Colon (tissue), 2 donors: Measurements from ENCODE around the gene IFT74.

Experiments
- FAIRE-seq: peaks from 2 replicates; lab custom pipeline; 2012; peaks lifted over from hg19 to GRCh38; lab: Jason Lieb, UNC
- donor health status: control.
- donor health status: control.

Gene IFT74

DNA sequence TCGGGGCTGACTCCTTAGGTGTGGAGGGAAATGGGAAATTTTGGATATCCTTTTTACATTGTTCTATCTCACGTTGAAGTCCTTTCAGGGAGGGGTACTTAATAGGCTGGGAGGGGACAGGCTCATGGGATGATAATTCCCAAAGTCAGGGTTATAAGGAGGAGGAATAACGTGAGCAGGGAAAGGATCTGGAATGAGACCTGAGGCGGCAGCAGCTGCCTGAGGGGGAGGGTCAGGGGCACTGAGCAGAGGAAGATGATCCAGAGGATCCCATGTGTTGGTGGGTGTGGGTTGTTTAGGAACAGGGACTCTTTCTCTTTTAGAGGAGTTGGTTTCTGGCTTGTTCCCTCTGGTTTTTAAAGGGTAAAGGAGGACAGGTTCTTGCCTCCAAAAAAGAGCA lies 18.7 kb downstream of the IFT74 start:
- FAIRE-seq, result no peak

DNA sequence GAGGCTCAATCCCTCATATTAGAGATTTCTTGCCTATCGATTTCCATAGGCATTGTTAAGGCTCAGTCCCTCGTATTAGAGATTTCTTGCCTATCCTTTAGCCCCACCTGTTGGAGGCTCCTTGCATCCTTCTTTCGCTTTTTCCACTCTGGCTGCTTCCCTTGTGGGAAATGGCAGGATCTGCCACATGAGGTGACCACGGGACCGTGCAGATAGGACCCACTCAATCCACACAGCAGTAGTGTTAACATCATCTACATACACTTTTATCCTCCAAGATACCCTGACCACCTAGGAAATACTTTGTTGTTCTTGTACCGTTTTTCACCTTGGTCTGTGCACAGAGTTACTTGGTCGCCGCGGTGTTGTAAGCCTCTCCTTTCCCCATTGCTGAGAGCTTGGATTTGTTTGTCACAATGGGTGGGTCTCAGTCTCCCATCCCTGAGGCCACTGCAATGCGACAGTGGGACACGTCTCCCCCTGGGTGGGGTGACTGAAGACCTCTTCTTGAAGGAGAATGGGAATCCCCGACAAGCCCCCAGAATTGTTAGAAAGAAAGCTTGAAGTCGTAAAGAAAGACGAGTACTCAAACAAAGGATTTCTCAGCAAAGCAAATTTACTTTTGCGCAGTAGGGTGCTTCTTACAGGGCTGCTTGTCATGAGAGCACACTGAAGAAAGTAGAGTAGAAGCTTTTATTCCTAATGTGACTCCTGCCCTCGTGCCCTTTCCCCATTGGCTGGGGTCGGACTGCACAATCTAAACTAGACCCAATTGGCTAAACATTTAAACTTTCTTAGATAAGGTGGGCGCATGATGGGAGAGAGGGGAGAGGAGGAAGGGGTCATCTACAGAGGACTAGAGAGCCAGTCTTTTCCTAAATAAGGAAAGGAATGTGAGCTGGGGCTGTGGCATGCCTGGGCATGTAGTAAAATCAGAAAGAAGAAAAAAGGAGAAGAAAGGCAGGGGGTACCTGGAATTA lies 19.8 kb downstream of the IFT74 start:
- no peak for FAIRE-seq

DNA sequence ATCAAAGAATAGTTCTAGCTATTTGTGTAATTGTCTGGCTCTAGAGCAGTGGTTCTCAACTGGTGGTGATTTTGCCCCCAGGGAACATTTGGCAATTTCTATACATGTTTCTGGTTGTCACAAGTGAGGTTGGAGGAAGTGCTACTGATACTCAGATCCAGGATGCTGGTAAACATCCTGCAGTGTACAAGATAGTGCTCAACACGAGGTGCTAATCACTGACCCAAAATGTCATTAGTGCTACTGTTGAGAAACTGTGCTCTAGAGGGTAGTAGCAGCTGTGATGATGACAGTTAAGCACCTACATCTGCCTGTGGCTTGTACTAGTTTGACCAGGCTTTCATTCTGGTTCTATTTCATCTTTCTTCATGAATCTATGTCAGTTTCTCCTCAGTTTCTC lies 27.1 kb downstream of the IFT74 start:
- no peak for FAIRE-seq

DNA sequence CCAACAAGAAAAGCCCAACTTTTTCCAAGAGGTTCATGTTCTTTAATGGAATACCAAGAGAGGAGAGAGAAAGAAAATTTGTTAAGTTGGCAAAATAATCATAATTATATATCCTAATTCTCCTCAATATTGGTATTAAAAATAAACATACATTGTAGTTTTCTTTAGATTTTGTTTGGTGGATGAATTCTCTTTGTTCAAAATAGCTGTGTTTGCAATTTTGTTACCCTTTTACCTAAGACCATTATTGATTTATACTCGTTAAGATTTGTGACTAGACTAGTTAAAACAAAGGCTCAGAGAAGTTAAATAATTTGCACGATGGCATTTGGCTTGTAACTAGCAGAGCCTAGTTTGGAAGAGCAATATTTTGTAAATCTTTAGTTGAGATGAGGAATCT lies 39.6 kb downstream of the IFT74 start:
- FAIRE-seq, result no peak

DNA sequence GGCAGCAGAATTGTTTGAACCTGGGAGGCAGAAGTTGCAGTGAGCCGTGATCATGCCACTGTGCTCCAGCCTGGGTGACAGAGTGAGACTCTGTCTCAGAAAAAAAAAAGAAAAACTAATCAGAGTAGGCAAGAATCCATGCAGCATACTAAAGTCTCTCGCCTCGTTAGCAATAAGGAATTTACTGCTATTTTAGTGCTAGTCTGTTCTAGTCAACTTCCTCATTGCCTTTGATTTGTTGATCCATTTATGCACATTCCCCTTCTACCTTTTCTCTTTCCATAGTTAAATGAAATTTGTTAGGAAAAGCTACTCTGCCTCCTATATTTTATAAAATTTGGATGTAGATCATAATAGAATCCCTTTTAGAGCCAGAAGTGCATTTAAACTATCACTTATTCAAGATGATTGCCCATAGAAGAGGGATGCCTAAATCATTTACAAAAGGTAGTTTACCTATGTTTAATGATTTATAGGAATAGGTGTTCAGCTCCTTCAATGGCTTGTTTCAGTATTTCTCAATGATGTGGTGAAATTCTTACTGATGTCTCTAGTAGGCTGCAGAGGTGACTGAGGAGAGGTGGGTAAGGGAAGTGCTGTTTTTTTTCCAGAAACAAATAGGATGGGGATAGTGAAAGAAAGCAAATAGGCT lies 47.3 kb downstream of the IFT74 start:
- FAIRE-seq, result no peak

DNA sequence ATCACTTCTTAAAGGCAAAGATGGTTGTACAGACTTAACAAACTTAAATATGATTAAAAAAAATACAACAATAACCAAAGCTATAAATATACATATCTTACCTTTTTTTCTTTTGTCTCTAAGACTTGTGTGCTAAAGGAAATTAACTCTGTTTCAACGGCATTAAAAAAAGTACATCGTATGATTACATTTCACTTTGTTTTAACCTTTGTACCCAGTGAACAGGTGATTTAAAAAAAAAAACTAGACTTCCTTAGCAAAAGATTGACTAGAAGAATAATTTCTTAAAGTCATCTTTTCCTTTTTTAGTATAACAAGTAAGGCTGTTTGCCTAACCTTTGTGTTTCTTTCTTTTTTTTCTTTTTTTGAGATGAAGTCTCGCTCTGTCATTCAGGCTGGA lies 49.3 kb downstream of the IFT74 start, which contains the start of gene LRRC19:
Gene LRRC19, minus strand, starts transcription at position 182 of the 400 bp plus-strand sequence. CDS start 5,978 bp downstream, outside the sequence.
- FAIRE-seq, result peak; percentile 95

DNA sequence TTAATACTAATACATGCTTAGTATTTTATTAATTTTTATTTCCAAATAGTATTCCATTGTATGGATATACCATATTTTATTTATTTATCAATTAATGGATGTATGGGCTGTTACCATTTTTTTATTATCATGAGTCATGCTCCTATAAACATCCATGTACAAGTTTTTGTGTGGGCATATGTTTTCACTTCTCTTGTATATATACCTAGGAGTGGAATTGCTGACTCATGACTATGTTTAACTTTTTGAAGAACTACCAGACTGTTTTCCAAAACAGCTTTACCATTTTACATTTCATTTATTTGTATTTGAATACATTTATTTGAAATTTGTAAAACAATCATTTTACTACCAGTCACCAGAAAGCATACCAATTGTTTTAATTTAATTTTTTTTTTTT lies 63.4 kb downstream of the IFT74 start:
- FAIRE-seq, result peak; percentile 21

DNA sequence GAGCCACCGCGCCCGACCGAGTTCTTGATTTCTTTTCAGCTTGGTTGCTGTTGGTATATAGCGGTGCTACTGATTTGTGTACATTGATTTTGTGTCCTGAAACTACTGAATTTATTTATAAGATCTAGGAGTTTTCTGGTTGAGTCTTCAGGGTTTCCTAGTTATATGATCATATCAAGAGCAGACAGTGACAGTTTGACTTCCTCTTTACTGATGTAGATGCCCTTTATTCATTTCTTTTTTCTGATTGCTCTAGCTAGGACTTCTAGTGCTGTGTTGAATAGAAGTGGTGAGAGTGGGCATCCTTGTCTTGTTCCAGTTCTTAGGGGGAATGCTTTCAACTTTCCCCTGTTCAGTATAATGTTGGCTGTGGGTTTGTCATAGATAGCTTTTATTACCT lies 66.7 kb downstream of the IFT74 start:
- FAIRE-seq, result no peak

DNA sequence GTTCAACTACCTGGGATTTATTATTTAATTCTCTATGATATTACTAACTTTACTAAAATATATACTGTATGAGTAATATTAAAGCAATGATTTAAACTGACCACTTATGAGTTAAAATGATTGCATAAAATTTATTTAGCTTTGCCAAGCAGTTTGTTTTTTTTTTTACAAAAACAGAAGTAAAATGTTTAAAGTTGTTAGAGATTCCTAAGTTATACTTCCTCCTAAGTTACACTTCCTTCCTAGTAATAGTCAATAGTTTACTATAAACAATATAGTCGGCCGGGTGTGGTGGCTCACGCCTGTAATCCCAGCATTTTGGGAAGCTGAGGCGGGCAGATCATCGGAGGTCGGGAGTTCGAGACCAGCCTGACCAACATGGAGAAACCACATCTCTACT lies 73.0 kb downstream of the IFT74 start:
- FAIRE-seq, result no peak

DNA sequence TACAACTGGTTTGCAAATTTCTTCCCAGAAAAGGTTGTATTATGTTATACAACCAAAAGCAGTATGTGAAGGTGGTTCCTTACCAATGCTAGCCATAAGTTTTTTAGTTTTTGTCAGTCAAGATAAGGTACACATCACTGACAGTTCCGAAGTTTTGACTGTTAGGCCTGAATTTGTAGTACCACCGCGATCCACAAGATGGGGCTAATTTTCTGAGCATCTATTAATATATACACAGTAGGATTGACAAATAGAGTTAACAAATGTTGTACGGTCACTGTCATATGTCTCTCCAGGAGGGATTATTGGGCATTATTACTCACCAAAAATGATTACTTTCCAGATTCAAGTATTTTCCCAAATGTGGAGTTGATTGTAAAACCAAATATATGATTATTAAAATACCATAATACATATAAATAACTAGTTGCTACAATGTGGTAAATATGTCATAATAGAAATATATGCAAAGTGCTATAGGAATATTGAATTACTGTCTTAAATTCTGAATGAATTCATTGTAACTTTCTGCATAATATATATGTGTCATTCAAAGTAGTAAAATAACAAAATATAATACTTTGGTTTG lies 77.7 kb downstream of the IFT74 start:
- peak; percentile 43 for FAIRE-seq

DNA sequence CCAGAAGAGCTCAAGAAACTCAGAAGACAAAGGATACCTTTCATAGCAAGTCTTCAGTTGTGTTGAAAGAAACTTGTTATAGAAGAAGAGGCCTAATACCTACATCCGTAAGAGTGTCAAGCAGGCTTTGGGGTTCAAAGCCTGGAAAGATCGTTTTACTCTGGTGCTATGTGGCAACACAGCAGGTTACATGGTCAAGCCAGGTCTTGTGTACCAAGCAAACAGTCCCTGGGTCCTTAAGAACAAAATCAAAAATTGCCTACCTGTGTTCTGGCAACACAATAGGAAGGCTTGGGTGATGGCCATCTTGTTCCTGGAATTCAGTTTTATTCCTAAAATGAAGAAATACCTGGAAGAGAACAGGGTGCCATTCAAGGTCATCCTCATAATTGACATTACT lies 81.3 kb downstream of the IFT74 start:
- FAIRE-seq, result no peak

DNA sequence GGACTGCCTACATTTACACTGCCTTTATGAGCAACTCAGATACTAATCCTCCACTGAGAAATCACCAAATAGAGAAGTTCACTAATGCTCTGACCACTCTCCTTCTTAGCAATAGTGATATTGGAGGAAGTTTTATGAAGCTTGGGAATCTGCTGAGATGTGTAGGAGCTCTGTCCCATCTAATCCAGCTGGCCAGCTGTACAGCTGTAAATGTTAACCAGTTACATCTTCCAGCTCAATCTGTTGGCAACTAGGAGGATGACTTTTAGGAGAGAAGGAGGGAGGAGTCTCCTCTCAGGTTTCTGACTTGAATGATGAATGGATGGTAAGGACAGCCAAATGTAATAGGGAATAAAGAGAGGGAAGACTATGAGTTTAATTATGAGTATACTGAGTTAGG lies 85.5 kb downstream of the IFT74 start:
- no peak for FAIRE-seq

DNA sequence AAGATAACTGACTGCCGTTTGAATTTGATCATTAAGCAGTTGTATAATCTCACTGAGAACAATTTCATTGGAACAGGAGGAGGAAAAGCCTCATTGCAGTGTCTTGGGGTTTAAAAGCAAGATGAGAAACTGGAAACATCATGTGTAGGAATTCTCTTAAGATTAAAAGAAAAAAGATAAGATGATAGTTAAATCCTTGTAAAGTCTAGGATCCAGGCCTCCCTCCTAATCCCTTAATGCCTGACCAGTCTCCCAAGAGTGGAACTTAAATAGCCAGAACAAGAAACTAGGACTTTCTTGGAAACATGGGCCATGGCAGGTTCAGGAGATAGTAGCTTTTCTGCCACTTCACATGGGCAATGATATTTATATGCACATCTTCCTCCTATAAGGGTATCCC lies 86.3 kb downstream of the IFT74 start:
- no peak for FAIRE-seq

DNA sequence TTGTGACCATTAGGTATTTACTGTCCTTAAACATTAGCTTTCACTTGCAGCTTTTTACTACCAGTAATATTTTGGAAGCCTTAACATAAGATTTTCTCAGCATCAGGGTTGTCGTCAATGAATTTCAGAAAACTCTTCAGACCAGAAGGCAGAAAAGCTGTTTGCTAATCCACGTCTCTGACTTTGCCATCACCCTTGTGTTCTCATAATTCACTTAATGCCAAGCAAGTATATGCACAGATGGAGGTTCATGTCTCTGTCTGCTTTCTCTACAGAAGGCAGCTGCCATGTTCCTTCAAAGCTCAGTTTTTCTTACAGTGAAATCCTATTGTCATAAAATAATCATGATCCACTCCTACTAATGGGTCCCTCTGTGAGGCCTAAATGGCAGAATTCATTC lies 87.0 kb downstream of the IFT74 start:
- FAIRE-seq, result no peak

DNA sequence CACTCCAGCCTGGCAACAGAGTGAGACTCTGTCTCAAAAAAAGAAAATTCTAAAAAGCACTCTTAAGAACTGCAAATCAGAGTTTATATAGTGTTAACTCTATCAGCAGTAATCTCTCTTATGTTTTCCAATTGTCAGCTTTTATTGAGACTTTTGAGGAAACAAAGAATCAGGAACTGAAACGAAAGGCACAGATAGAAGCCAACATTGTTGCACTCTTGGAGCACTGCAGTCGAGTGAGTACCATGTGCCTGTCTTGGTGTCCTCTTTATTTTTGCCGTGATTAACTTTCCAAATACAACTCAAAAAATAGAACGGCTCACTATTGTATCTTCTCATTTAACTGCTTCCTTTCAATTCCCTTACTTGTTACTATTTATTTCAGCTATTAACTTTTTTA lies 90.9 kb downstream of the IFT74 start:
- FAIRE-seq, result no peak

DNA sequence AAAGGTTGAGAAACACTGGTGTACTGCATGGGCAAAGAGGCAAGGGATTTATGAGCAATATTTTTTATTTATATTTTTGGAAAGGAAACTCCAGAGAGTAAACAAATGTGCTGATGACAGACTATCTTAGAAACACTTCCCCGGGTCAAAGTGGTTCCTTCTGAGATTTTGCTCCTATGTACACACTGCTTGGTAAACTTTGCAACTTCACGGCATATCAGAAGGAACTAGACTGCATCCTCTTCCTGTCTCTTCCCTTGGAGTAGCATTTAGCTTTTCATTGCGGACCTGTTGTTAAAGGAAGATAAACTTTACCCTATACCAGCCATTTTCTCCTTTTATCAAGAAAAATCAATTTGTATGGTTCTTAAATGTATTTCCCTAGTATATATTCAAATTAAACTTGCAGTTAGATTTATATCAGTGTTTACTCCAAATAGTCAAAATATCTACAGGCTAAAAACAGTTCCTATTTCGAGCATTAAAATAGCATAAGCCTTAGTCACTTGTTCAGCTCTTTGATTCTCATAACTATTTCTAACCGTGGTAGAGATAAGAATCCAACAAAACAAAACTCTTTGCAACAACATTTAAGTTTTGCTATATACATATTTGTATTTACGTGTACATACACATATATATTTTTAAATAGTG lies 97.3 kb downstream of the IFT74 start:
- FAIRE-seq, result no peak

DNA sequence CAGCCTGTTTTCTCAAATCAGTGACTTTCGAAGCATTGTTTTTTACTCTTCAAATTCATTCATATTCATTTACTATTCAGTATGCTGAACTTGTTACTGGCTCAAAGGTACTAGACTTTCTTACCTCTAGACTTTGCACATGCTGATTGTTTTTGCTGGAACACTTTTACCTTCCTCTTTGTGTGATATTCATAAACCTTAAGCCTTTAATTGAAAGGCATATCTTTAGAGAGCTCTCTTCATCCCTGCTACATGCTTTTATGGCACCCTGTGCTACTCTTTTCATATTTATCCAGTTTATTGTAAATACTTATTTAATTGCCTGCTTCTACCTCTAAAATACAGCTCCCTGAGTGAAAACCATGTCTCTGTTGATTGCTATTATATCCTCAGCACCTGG lies 97.9 kb downstream of the IFT74 start:
- FAIRE-seq, result no peak

DNA sequence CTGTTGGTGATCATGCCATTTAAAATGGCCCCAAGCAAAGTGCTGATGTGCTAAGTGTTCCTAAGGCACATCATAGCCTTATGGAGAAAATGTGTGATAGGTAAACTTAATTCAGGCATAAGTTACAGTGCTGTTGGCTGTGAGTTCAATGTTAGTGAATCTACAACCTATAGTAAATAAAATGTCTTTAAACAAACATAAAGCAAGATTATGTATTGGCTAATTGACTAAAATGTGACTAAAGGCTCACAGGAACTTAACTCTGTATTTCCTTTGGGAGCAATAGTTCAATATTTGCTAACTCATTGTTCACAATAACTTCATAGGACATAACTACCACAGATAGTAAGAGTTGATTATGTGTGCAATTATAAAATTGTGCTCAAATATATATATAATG lies 98.6 kb downstream of the IFT74 start:
- FAIRE-seq, result no peak

DNA sequence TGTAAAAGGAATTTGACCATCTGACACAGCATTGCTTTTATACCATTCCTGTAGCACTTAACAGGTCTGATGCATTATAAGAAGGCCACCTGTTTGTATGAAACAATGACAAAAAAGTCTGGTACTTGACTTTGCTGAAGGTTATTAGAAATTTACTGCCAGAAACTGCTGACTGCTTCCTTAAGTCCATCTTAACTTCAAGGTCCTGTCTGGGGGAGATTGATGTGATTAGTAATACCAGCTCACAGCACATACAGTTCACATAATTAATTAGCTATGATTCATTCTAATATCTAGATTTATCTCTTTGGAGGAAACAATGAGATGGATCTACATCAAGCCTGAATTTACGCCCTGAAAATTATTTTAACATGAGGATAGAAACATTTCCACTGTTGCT lies 103.2 kb downstream of the IFT74 start:
- no peak for FAIRE-seq

DNA sequence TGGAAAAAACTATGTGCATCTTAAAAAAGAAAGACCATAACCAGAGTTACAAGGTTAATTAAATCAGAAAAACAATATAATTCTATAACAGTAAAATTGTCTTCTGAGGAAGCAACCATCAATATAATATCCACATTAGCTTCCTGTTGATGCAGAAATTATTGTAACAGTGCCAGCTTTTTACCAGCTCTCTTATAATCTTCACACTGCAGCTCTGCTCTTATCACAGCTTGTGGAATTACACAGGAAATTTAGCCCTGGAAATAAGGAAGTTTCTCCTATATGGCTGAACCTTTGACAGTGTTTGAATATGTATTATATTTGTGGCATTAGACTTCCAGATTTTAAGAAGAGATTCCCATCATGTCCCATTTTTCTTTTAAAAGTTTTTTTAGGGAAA lies 103.7 kb downstream of the IFT74 start:
- peak; percentile 61 for FAIRE-seq

DNA sequence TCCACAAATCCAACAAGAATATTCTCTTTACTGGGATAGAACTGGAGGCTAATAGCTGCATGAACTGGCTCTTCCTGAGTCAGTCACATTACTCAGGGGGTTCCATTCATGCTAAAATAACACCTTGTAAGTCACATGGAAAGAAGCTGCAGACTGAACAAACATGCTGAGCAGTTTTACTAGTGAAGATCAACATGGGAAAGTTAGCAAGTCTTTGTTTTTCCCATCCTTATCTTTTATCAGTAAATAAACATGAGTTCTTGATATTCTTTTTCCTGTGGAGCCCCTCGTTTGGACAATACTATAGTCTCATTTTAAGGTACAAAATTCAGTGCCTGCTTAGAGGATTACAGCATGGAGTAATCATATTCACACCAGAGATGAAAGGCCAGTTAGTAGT lies 109.1 kb downstream of the IFT74 start:
- no peak for FAIRE-seq
